GM18858 (cell line): ENCODE data around the gene SERPINI1.
"Not testable (repeated sequence)": the region's sequence is repeated elsewhere in the genome, so short reads cannot be mapped to it uniquely, and the experiment has no call there.

Experiments
- ATAC-seq: cut with Tn5 transposase; IDR thresholded peaks from one replicate; pipeline ENCODE4 v1.9.1; 2021; ENCODE audit not compliant: unreplicated experiment

Gene SERPINI1

GRCh38 chr3:167785790-167786189 lies 50.3 kb downstream of the SERPINI1 start:
- no peak for ATAC-seq

GRCh38 chr3:167787440-167787839 lies 51.9 kb downstream of the SERPINI1 start:
- no peak for ATAC-seq

GRCh38 chr3:167798443-167798842 lies 62.9 kb downstream of the SERPINI1 start:
- ATAC-seq, result peak; percentile 90

- no peak for ATAC-seq
These were observed 73.4 kb downstream of the SERPINI1 start for GRCh38 chr3:167808910-167809309.

- ATAC-seq, result no peak
These were observed 74.7 kb downstream of the SERPINI1 start for GRCh38 chr3:167810236-167810635.

- ATAC-seq, result no peak
These were observed 75.5 kb downstream of the SERPINI1 start for GRCh38 chr3:167811031-167811430.

- no peak for ATAC-seq
These were observed 77.9 kb downstream of the SERPINI1 start for GRCh38 chr3:167813169-167814123.

GRCh38 chr3:167814441-167814951 lies 79.0 kb downstream of the SERPINI1 start:
- ATAC-seq, result no peak

GRCh38 chr3:167816953-167817352 lies 81.4 kb downstream of the SERPINI1 start:
- no peak for ATAC-seq

GRCh38 chr3:167820102-167820865 lies 84.8 kb downstream of the SERPINI1 start:
- no peak for ATAC-seq

- no peak for ATAC-seq
These were observed 85.8 kb downstream of the SERPINI1 start for GRCh38 chr3:167821248-167821805.

GRCh38 chr3:167823738-167824137 lies 88.2 kb downstream of the SERPINI1 start:
- no peak for ATAC-seq

- not testable (repeated sequence) for ATAC-seq
These were observed 92.1 kb downstream of the SERPINI1 start for GRCh38 chr3:167827588-167827987.

- ATAC-seq, result no peak
These were observed 93.5 kb downstream of the SERPINI1 start for GRCh38 chr3:167829071-167829470.

- ATAC-seq, result peak; percentile 88
These were observed 94.5 kb downstream of the SERPINI1 start for GRCh38 chr3:167830007-167830406.

- no peak for ATAC-seq
These were observed 99.8 kb downstream of the SERPINI1 start for GRCh38 chr3:167835359-167835758.

- ATAC-seq, result no peak
These were observed 100.4 kb downstream of the SERPINI1 start for GRCh38 chr3:167835953-167836352.

- no peak for ATAC-seq
These were observed 101.9 kb downstream of the SERPINI1 start for GRCh38 chr3:167837466-167837865.

- no peak for ATAC-seq
These were observed 104.1 kb downstream of the SERPINI1 start for GRCh38 chr3:167839460-167840134.

- ATAC-seq, result no peak
These were observed 104.7 kb downstream of the SERPINI1 start for GRCh38 chr3:167840247-167840646.

GRCh38 chr3:167843481-167843880 lies 108.0 kb downstream of the SERPINI1 start:
- no peak for ATAC-seq
